ENCODE data around the gene ADGRG6. TPM values are rescaled to one million over a fixed set of nuclear protein-coding genes. Genes with fewer than 3 reads are reported as not detected.
"Not testable (repeated sequence)": the region's sequence is repeated elsewhere in the genome, so short reads cannot be mapped to it uniquely, and the experiment has no call there.

Gene ADGRG6
- total RNA-seq, 1 donor from 2014 or later = 2.9 TPM

- no peak for ATAC-seq
- intact Hi-C loops (cut with DNase I) = no loop called here
- no peak for DNase-seq (ENCODE audit: missing footprints)
Observed at GRCh38 chr6:142416179-142416578, 114.4 kb downstream of the ADGRG6 start.

- DNase-seq (ENCODE audit: missing footprints) (no peak), ATAC-seq (no peak)
- intact Hi-C loops (cut with DNase I) = no loop called here
Observed at GRCh38 chr6:142416686-142417085, 114.9 kb downstream of the ADGRG6 start.

- no peak for ATAC-seq
- intact Hi-C loops (cut with DNase I) = no loop called here
- no peak for DNase-seq (ENCODE audit: missing footprints)
Observed at GRCh38 chr6:142417331-142417750, 115.5 kb downstream of the ADGRG6 start.

- no peak for ATAC-seq
- no peak for DNase-seq (ENCODE audit: missing footprints)
- intact Hi-C loops (cut with DNase I) = no loop called here
Observed at GRCh38 chr6:142419071-142419470, 117.3 kb downstream of the ADGRG6 start.

GRCh38 chr6:142420802-142421201, 119.0 kb downstream of the ADGRG6 start:
- intact Hi-C loops (cut with DNase I) = no loop called here
- ATAC-seq (no peak), DNase-seq (ENCODE audit: missing footprints) (no peak)

GRCh38 chr6:142421285-142422117, 119.7 kb downstream of the ADGRG6 start:
- intact Hi-C loops (cut with DNase I) = no loop called here
- DNase-seq (ENCODE audit: missing footprints) (no peak), ATAC-seq (no peak)

GRCh38 chr6:142426444-142427132, 124.8 kb downstream of the ADGRG6 start:
- ATAC-seq; DNase-seq (ENCODE audit: missing footprints); intact Hi-C loops (cut with DNase I): not testable (repeated sequence)

- intact Hi-C loops (cut with DNase I); ATAC-seq; DNase-seq (ENCODE audit: missing footprints): not testable (repeated sequence)
Observed at GRCh38 chr6:142428468-142428867, 126.7 kb downstream of the ADGRG6 start.

GRCh38 chr6:142429195-142429594, 127.4 kb downstream of the ADGRG6 start:
- no peak for DNase-seq (ENCODE audit: missing footprints)
- ATAC-seq = no peak

GRCh38 chr6:142433419-142433818, 131.6 kb downstream of the ADGRG6 start:
- DNase-seq (ENCODE audit: missing footprints) (no peak), ATAC-seq (no peak)
- intact Hi-C loops (cut with DNase I) = no loop called here

More at GRCh38 chr6:142429195-142429594, 127.4 kb downstream of the ADGRG6 start:
- intact Hi-C loops (cut with DNase I) = no loop called here

- ATAC-seq (no peak), DNase-seq (ENCODE audit: missing footprints) (no peak)
- intact Hi-C loops (cut with DNase I) = no loop called here
Observed at GRCh38 chr6:142438898-142439297, 137.1 kb downstream of the ADGRG6 start.

- intact Hi-C loops (cut with DNase I) = no loop called here
- DNase-seq (ENCODE audit: missing footprints) (no peak), ATAC-seq (no peak)
Observed at GRCh38 chr6:142440600-142441293, 138.9 kb downstream of the ADGRG6 start.

- intact Hi-C loops (cut with DNase I) = no loop called here
- ATAC-seq (no peak), DNase-seq (ENCODE audit: missing footprints) (no peak)
Observed at GRCh38 chr6:142441716-142442115, 139.9 kb downstream of the ADGRG6 start.

- ATAC-seq (no peak), DNase-seq (ENCODE audit: missing footprints) (no peak)
Observed at GRCh38 chr6:142443102-142443501, 141.3 kb downstream of the ADGRG6 start.

GRCh38 chr6:142443532-142443931, 141.7 kb downstream of the ADGRG6 start:
- intact Hi-C loops (cut with DNase I) = no loop called here
- DNase-seq (ENCODE audit: missing footprints) (no peak), ATAC-seq (no peak)

More at GRCh38 chr6:142443102-142443501, 141.3 kb downstream of the ADGRG6 start:
- intact Hi-C loops (cut with DNase I) = no loop called here

GRCh38 chr6:142444376-142444775, 142.6 kb downstream of the ADGRG6 start:
- no peak for ATAC-seq
- no peak for DNase-seq (ENCODE audit: missing footprints)
- intact Hi-C loops (cut with DNase I) = no loop called here

GRCh38 chr6:142444881-142445301, 143.1 kb downstream of the ADGRG6 start:
- DNase-seq (ENCODE audit: missing footprints) (no peak), ATAC-seq (no peak)
- intact Hi-C loops (cut with DNase I) = no loop called here

- intact Hi-C loops (cut with DNase I) = no loop called here
- DNase-seq (ENCODE audit: missing footprints) (no peak), ATAC-seq (no peak)
Observed at GRCh38 chr6:142446168-142446567, 144.4 kb downstream of the ADGRG6 start.

- ATAC-seq (no peak), DNase-seq (ENCODE audit: missing footprints) (no peak)
- intact Hi-C loops (cut with DNase I) = no loop called here
Observed at GRCh38 chr6:142446576-142446975, 144.8 kb downstream of the ADGRG6 start.
